GM12891 (cell line): ENCODE data around the gene RBMS3.

Source experiments
- PAX5 ChIP-seq: IDR thresholded peaks from 2 replicates; pipeline ENCODE4 v1.6.1; 2011; ENCODE audit warnings: low read length, moderate library complexity, mild to moderate bottlenecking; ENCODE audit not compliant: insufficient read depth, severe bottlenecking
- POLR2A ChIP-seq: IDR thresholded peaks from 2 replicates; pipeline ENCODE4 v1.6.1; 2011; ENCODE audit warnings: low read depth, low read length, control low read depth
- POLR2AphosphoS5 ChIP-seq: IDR thresholded peaks from 2 replicates; pipeline ENCODE4 v1.6.1; 2011; ENCODE audit warnings: low read depth, low read length, control low read depth
- POU2F2 ChIP-seq: IDR thresholded peaks from 2 replicates; pipeline ENCODE4 v1.6.1; 2011; ENCODE audit warnings: low read depth, mild to moderate bottlenecking, control low read depth, low read length, moderate library complexity
- SPI1 ChIP-seq: IDR thresholded peaks from 2 replicates; pipeline ENCODE4 v1.6.1; 2011; ENCODE audit warnings: low read depth, low read length, control low read depth
- TAF1 ChIP-seq: IDR thresholded peaks from 2 replicates; pipeline ENCODE4 v1.6.1; 2011; ENCODE audit warnings: low read depth, low read length, control low read depth

GRCh38 chr3:29536016-29536758 is 255.3 kb downstream of the RBMS3 start:
- no peak for TF ChIP-seq POLR2A
- no peak for TF ChIP-seq POLR2AphosphoS5
- TF ChIP-seq POU2F2, result no peak
- no peak for TF ChIP-seq SPI1
- TF ChIP-seq TAF1, result no peak
- TF ChIP-seq PAX5, result no peak
